Ascending aorta (tissue), 2 donors: Measurements from ENCODE around the gene TAGLN2. TPM values are rescaled to one million over a fixed set of nuclear protein-coding genes. Genes with fewer than 3 reads are reported as not detected.

Experiments
- DNase-seq, 2 donors: peaks; one replicate each; pipeline ENCODE4 v3.0.0-alpha.2; 2019; ENCODE audit warnings: low spot score in 2 of 2
- H3K27ac ChIP-seq, 2 donors: fragments of 200-600 bp; sonication (generic); one replicate each; pipeline ENCODE4 v1.5.1; 2016 to 2017; ENCODE audit warnings: mild to moderate bottlenecking in 1 of 2
- H3K27me3 ChIP-seq: fragments of 200-600 bp; sonication (generic); one replicate; pipeline ENCODE4 v1.5.1; 2017
- H3K36me3 ChIP-seq, 2 donors: fragments of 200-600 bp; sonication (generic); one replicate each; pipeline ENCODE4 v1.5.1; 2016
- H3K4me1 ChIP-seq, 2 donors: fragments of 200-600 bp; sonication (generic); one replicate each; pipeline ENCODE4 v1.5.1; 2016 to 2017; ENCODE audit warnings: mild to moderate bottlenecking in 1 of 2
- H3K4me3 ChIP-seq, 2 donors: fragments of 200-600 bp; sonication (generic); one replicate each; pipeline ENCODE4 v1.5.1; 2016 to 2017; ENCODE audit warnings: mild to moderate bottlenecking in 1 of 2
- H3K9me3 ChIP-seq, 2 donors: fragments of 200-600 bp; sonication (generic); one replicate each; pipeline ENCODE4 v1.5.1; 2016
- CTCF ChIP-seq, 3 experiments: fragments of 200-600 bp in 2 of 3; fragments of 450-650 bp in 1 of 3; sonication (generic) in 2 of 3; IDR thresholded peaks; one replicate each; pipeline ENCODE4 v1.5.1; 2016 to 2019; ENCODE audit warnings: antibody characterized with exemption in 3 of 3, mild to moderate bottlenecking in 1 of 3, moderate library complexity in 1 of 3
- intact Hi-C: fragments of 100-400 bp; cut with DNase I; formaldehyde crosslinking; loops from one replicate; pipeline ENCODE4 v1.15.1; 2023
- total RNA-seq: library from RNA; depleted of rRNA; stranded (reverse); fragments of >200 nt; gene quantifications from one replicate; pipeline ENCODE4 v1.1.0, GENCODE V29; 2016

Gene TAGLN2
- total RNA-seq, 1 donor from 2014 or later, result 363 TPM

GRCh38 chr1:159873530-159874143 lies 51.7 kb downstream of the TAGLN2 start:
- intact Hi-C loops, result no loop called here
- Histone ChIP-seq H3K4me3 (no peak overlapping the region), H3K4me1 (no peaks in the 10 kb centered on the region), H3K9me3 (no peaks in the 10 kb centered on the region), H3K27ac (no peak overlapping the region), H3K36me3 (no peaks in the 10 kb centered on the region), H3K27me3 (no peaks in the 10 kb centered on the region)
- TF ChIP-seq CTCF (IDR thresholded peaks at IDR 0.05), result no peak
- DNase-seq, result no peak

GRCh38 chr1:159872891-159873290 lies 52.4 kb downstream of the TAGLN2 start:
- Histone ChIP-seq H3K36me3 (no peaks in the 10 kb centered on the region), H3K27ac (no peak overlapping the region), H3K9me3 (no peaks in the 10 kb centered on the region), H3K4me1 (no peaks in the 10 kb centered on the region), H3K4me3 (no peak overlapping the region), H3K27me3 (no peaks in the 10 kb centered on the region)
- no peak for DNase-seq
- TF ChIP-seq CTCF (IDR thresholded peaks at IDR 0.05), result no peak
- intact Hi-C loops, result no loop called here

- H3K9me3 ChIP-seq, result no peaks in the 10 kb centered on the region
- H3K4me3 ChIP-seq, result no peak overlapping the region
- H3K36me3 ChIP-seq, result no peaks in the 10 kb centered on the region
- no peak for TF ChIP-seq CTCF (IDR thresholded peaks at IDR 0.05)
- no peaks in the 10 kb centered on the region for H3K27me3 ChIP-seq
- no peak overlapping the region for H3K27ac ChIP-seq
- no peaks in the 10 kb centered on the region for H3K4me1 ChIP-seq
- intact Hi-C loops, result no loop called here
- DNase-seq, result no peak
Measured at GRCh38 chr1:159870704-159871103, 54.6 kb downstream of the TAGLN2 start.

GRCh38 chr1:159869607-159870006 lies 55.7 kb downstream of the TAGLN2 start:
- Histone ChIP-seq H3K4me1 (no peaks in the 10 kb centered on the region), H3K27ac (no peak overlapping the region), H3K9me3 (no peaks in the 10 kb centered on the region), H3K4me3 (no peak overlapping the region), H3K27me3 (no peaks in the 10 kb centered on the region), H3K36me3 (no peaks in the 10 kb centered on the region)
- no peak for TF ChIP-seq CTCF (IDR thresholded peaks at IDR 0.05)
- intact Hi-C loops, result no loop called here
- no peak for DNase-seq

GRCh38 chr1:159869173-159869572 lies 56.1 kb downstream of the TAGLN2 start:
- TF ChIP-seq CTCF (IDR thresholded peaks at IDR 0.05), result no peak
- intact Hi-C loops, result no loop called here
- Histone ChIP-seq H3K4me1 (no peaks in the 10 kb centered on the region), H3K27me3 (no peaks in the 10 kb centered on the region), H3K4me3 (no peak overlapping the region), H3K27ac (no peak overlapping the region), H3K36me3 (no peaks in the 10 kb centered on the region), H3K9me3 (no peaks in the 10 kb centered on the region)
- no peak for DNase-seq

GRCh38 chr1:159868766-159869165 lies 56.5 kb downstream of the TAGLN2 start:
- TF ChIP-seq CTCF (IDR thresholded peaks at IDR 0.05), result no peak
- H3K27me3 ChIP-seq, result no peaks in the 10 kb centered on the region
- H3K4me3 ChIP-seq, result no peak overlapping the region
- H3K27ac ChIP-seq, result no peak overlapping the region
- H3K4me1 ChIP-seq, result no peaks in the 10 kb centered on the region
- intact Hi-C loops, result no loop called here
- no peaks in the 10 kb centered on the region for H3K36me3 ChIP-seq
- H3K9me3 ChIP-seq, result no peaks in the 10 kb centered on the region
- no peak for DNase-seq
